ENCODE results near the gene LURAP1L.

The LURAP1L gene, protein sequence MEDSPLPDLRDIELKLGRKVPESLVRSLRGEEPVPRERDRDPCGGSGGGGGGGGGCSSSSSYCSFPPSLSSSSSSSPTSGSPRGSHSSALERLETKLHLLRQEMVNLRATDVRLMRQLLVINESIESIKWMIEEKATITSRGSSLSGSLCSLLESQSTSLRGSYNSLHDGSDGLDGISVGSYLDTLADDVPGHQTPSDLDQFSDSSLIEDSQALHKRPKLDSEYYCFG

GRCh38 chr9:12774861-12775678 lies at the start of gene LURAP1L:
TSS of gene LURAP1L (plus strand) at chr9:12775020. CDS start at chr9:12775716, 696 bp downstream.
- in situ Hi-C loops (cut with HindIII; ENCODE audit: low pct_ligation_motif_present, low sequenced_read_pairs) = no loop called here
- Histone ChIP-seq H3K27ac (peak within 1 kb of the TSS; percentile 90), H3K36me3 (replicated peaks) (no peaks in the 10 kb centered on the region), H3K4me3 (ENCODE audit: low read depth, low read length) (peak within 1 kb of the TSS; percentile 78), H3K27me3 (replicated peaks) (no peaks in the 10 kb centered on the region)
- peak; percentile 61 for DNase-seq
- TF ChIP-seq, protein P1, sequence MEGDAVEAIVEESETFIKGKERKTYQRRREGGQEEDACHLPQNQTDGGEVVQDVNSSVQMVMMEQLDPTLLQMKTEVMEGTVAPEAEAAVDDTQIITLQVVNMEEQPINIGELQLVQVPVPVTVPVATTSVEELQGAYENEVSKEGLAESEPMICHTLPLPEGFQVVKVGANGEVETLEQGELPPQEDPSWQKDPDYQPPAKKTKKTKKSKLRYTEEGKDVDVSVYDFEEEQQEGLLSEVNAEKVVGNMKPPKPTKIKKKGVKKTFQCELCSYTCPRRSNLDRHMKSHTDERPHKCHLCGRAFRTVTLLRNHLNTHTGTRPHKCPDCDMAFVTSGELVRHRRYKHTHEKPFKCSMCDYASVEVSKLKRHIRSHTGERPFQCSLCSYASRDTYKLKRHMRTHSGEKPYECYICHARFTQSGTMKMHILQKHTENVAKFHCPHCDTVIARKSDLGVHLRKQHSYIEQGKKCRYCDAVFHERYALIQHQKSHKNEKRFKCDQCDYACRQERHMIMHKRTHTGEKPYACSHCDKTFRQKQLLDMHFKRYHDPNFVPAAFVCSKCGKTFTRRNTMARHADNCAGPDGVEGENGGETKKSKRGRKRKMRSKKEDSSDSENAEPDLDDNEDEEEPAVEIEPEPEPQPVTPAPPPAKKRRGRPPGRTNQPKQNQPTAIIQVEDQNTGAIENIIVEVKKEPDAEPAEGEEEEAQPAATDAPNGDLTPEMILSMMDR (IDR thresholded peaks at IDR 0.05; ENCODE audit: low read depth, low read length, missing control alignments) = no peak

DNA sequence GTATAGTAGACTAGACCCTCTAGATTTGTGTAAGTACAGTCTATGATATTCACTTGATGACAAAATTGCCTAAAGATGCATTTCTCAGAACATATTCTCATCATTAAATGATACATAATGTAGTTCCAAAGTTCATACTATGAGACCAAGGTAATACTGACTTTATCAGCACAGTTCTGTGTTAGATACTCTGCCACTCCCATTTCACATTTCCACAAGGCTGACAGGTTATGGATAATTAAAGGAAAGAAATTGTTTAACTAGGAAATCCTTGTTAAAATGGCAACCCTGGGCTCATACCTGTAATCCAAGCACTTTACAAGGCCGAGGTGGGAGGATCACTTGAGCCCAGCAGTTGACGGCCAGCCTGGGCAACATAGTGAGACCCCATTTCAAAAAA lies 48.0 kb upstream of the LURAP1L start:
- TF ChIP-seq, protein P1 (IDR thresholded peaks at IDR 0.05; ENCODE audit: low read depth, low read length, missing control alignments) = no peak
- H3K4me3 ChIP-seq (ENCODE audit: low read depth, low read length) = no peak overlapping the region
- DNase-seq = no peak
- no peaks in the 10 kb centered on the region for H3K27me3 ChIP-seq (replicated peaks)
- H3K36me3 ChIP-seq (replicated peaks) = no peaks in the 10 kb centered on the region
- H3K27ac ChIP-seq = no peak overlapping the region
- in situ Hi-C loops (cut with HindIII; ENCODE audit: low pct_ligation_motif_present, low sequenced_read_pairs) = no loop called here

DNA sequence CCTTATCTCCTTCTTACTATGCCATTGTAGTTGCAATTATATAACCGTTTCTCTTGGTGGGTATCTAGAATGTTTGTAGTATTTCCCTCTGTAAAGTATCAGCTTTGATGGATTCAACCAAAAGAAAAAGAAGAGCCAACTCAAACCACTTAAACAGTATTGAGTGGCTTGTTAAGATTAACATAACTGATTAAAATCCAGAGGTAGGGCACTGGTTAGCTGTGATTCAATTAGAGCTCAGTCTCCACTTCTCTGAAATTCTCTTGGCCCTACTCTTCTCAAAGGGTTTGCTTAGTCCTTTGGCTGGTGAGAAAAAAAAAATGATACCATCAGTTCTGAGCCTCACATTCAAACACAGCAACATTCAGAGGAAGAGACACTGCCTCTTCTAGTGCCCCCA lies 44.6 kb upstream of the LURAP1L start:
- in situ Hi-C loops (cut with HindIII; ENCODE audit: low pct_ligation_motif_present, low sequenced_read_pairs) = no loop called here
- Histone ChIP-seq H3K4me3 (ENCODE audit: low read depth, low read length) (no peak overlapping the region), H3K27me3 (replicated peaks) (no peaks in the 10 kb centered on the region), H3K27ac (no peak overlapping the region), H3K36me3 (replicated peaks) (no peaks in the 10 kb centered on the region)
- DNase-seq = no peak
- TF ChIP-seq, protein P1 (IDR thresholded peaks at IDR 0.05; ENCODE audit: low read depth, low read length, missing control alignments) = no peak

- H3K36me3 ChIP-seq (replicated peaks) = no peaks in the 10 kb centered on the region
- H3K27ac ChIP-seq = no peak overlapping the region
- no peak for DNase-seq
- TF ChIP-seq, protein P1 (IDR thresholded peaks at IDR 0.05; ENCODE audit: low read depth, low read length, missing control alignments) = no peak
- H3K4me3 ChIP-seq (ENCODE audit: low read depth, low read length) = no peak overlapping the region
- no peaks in the 10 kb centered on the region for H3K27me3 ChIP-seq (replicated peaks)
- in situ Hi-C loops (cut with HindIII; ENCODE audit: low pct_ligation_motif_present, low sequenced_read_pairs) = no loop called here
Observed at GRCh38 chr9:12730927-12731326, 43.9 kb upstream of the LURAP1L start.

- DNase-seq = no peak
- H3K27ac ChIP-seq = no peak overlapping the region
- TF ChIP-seq, protein P1 (IDR thresholded peaks at IDR 0.05; ENCODE audit: low read depth, low read length, missing control alignments) = no peak
- in situ Hi-C loops (cut with HindIII; ENCODE audit: low pct_ligation_motif_present, low sequenced_read_pairs) = no loop called here
- no peaks in the 10 kb centered on the region for H3K27me3 ChIP-seq (replicated peaks)
- H3K4me3 ChIP-seq (ENCODE audit: low read depth, low read length) = no peak overlapping the region
- no peaks in the 10 kb centered on the region for H3K36me3 ChIP-seq (replicated peaks)
Observed at GRCh38 chr9:12732971-12733370, 41.8 kb upstream of the LURAP1L start.

Data from brain microvascular endothelial cell (primary cell).